ENCODE results near the gene SULT6B1.

DNA sequence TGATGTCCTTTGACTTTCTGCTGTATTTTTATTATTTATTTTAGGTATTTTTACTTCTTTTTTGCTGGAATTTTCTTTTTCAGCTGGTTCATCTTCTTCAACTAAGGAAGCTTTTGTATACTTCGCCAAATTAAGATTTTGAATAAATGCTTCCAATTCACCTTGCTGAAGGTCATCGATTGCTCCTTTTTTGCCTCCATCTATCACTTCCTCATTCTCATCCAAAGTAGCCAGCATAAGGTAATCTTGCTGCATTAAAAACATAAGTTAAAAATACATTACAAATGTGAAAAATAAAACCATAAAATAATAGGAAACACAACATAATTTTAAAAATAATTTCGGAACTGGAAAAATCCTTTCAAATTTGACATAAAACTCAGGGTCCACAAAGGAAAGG lies 40.3 kb upstream of the SULT6B1 start:
- TF ChIP-seq, protein P1, sequence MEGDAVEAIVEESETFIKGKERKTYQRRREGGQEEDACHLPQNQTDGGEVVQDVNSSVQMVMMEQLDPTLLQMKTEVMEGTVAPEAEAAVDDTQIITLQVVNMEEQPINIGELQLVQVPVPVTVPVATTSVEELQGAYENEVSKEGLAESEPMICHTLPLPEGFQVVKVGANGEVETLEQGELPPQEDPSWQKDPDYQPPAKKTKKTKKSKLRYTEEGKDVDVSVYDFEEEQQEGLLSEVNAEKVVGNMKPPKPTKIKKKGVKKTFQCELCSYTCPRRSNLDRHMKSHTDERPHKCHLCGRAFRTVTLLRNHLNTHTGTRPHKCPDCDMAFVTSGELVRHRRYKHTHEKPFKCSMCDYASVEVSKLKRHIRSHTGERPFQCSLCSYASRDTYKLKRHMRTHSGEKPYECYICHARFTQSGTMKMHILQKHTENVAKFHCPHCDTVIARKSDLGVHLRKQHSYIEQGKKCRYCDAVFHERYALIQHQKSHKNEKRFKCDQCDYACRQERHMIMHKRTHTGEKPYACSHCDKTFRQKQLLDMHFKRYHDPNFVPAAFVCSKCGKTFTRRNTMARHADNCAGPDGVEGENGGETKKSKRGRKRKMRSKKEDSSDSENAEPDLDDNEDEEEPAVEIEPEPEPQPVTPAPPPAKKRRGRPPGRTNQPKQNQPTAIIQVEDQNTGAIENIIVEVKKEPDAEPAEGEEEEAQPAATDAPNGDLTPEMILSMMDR (conservative IDR thresholded peaks at IDR 0.05 in 1 of 2, IDR thresholded peaks at IDR 0.05 in 1 of 2; ENCODE audit: extremely low read depth in 1 of 2, insufficient read depth in 1 of 2, low read depth in 1 of 2, low read length in 2 of 2): no peak
- no peak for TF ChIP-seq EZH2 (IDR thresholded peaks at IDR 0.05; ENCODE audit: borderline replicate concordance, low read length)

Data from mammary epithelial cell (primary cell).